Measurements from ENCODE around the gene TPM2.

The TPM2 gene

GRCh38 chr9:35674025-35674361 is 15.7 kb downstream of the TPM2 start:
- no peak for DNase-seq

GRCh38 chr9:35673132-35674024 is 16.3 kb downstream of the TPM2 start, which contains the start of gene CA9:
Gene CA9, plus strand, starts transcription at chr9:35673928. Its CDS starts 32 bp downstream, at chr9:35673960.
- DNase-seq = no peak

- DNase-seq = no peak
Observed at GRCh38 chr9:35669331-35670145, 20.2 kb downstream of the TPM2 start.

GRCh38 chr9:35667939-35668338 is 21.8 kb downstream of the TPM2 start:
- no peak for DNase-seq

- DNase-seq = no peak
Observed at GRCh38 chr9:35666549-35666948, 23.2 kb downstream of the TPM2 start.

- no peak for DNase-seq
Observed at GRCh38 chr9:35666045-35666444, 23.7 kb downstream of the TPM2 start.

- no peak for DNase-seq
Observed at GRCh38 chr9:35665471-35665818, 24.3 kb downstream of the TPM2 start.

GRCh38 chr9:35664531-35665470 is 24.9 kb downstream of the TPM2 start, which contains the start of gene ARHGEF39:
Gene ARHGEF39, minus strand, starts transcription at chr9:35665195. Its CDS starts 26 bp downstream, at chr9:35665169.
- peak; percentile 70 for DNase-seq

- no peak for DNase-seq
Observed at GRCh38 chr9:35662437-35662836, 27.3 kb downstream of the TPM2 start.

GRCh38 chr9:35661756-35662350 is 27.9 kb downstream of the TPM2 start:
- peak; percentile 69 for DNase-seq

GRCh38 chr9:35660966-35661415 is 28.7 kb downstream of the TPM2 start:
- no peak for DNase-seq

GRCh38 chr9:35659340-35659739 is 30.4 kb downstream of the TPM2 start:
- DNase-seq = no peak

- DNase-seq = no peak
Observed at GRCh38 chr9:35658968-35659220, 30.8 kb downstream of the TPM2 start.

GRCh38 chr9:35658137-35658967 is 31.4 kb downstream of the TPM2 start, which contains the start of gene CCDC107:
Gene CCDC107, plus strand, starts transcription at chr9:35658292. Its CDS starts 88 bp downstream, at chr9:35658380.
- DNase-seq = peak; percentile 86

GRCh38 chr9:35657546-35658136 is 32.1 kb downstream of the TPM2 start, which contains the start of gene RMRP:
Gene RMRP, minus strand, starts transcription at chr9:35658019.
- peak; percentile 92 for DNase-seq

GRCh38 chr9:35656831-35657545 is 32.7 kb downstream of the TPM2 start:
- DNase-seq = no peak

GRCh38 chr9:35656348-35656747 is 33.4 kb downstream of the TPM2 start:
- no peak for DNase-seq

GRCh38 chr9:35653611-35654010 is 36.1 kb downstream of the TPM2 start:
- DNase-seq = no peak

- DNase-seq = no peak
Observed at GRCh38 chr9:35652829-35653209, 36.9 kb downstream of the TPM2 start.
